IMR-90 (cell line): ENCODE measurements around the gene PRR16. TPM values are rescaled to one million over a fixed set of nuclear protein-coding genes. Genes with fewer than 3 reads are reported as not detected.

ENCODE experiments used
- ATAC-seq: fragments of 200-7000 bp; cut with Tn5 transposase; 2 replicates; pipeline ENCODE4 v1.9.1; 2020; ENCODE audit warnings: low read depth, mild to moderate bottlenecking, moderate library complexity
- BruUV-seq: library from RNA; stranded (reverse); fragments of 400-500 nt; replicated peaks from 2 replicates; lab custom pipeline; 2021; lab: Mats Ljungman, UMichigan
- CTCF ChIA-PET: fragments of 300-600 bp; formaldehyde crosslinking; extraction: SDS; loops from one replicate; lab custom pipeline; 2021; ENCODE audit warnings: antibody characterized with exemption; lab: Yijun Ruan, JAX
- POLR2A ChIA-PET: fragments of 300-600 bp; sonication (Branson Sonifier 250); formaldehyde crosslinking; loops from one replicate; lab custom pipeline; 2022; ENCODE audit warnings: antibody characterized with exemption; ENCODE audit not compliant: unreplicated experiment; lab: Charles Lee
- DNase-seq: peaks from one replicate; pipeline ENCODE4 v3.0.0; 2013
- H2AFZ ChIP-seq: replicated peaks from 2 replicates; pipeline ENCODE3; 2013; ENCODE audit warnings: low read length, mild to moderate bottlenecking; ENCODE audit not compliant: poor library complexity
- H2AK5ac ChIP-seq: 2 replicates; pipeline ENCODE4 v1.6.1; 2013; ENCODE audit warnings: low read depth, low read length, inconsistent platforms
- H2AK9ac ChIP-seq: replicated peaks from 2 replicates; pipeline ENCODE3; 2013; ENCODE audit warnings: mild to moderate bottlenecking, low read depth, low read length, moderate library complexity; ENCODE audit not compliant: poor library complexity
- H2BK120ac ChIP-seq: 2 replicates; pipeline ENCODE4 v1.6.1; 2013; ENCODE audit warnings: low read depth, low read length, inconsistent platforms
- H2BK15ac ChIP-seq: 3 replicates; pipeline ENCODE4 v1.6.1; 2013; ENCODE audit warnings: low read depth, low read length, inconsistent platforms
- H2BK20ac ChIP-seq: 2 replicates; pipeline ENCODE4 v1.6.1; 2013; ENCODE audit warnings: low read depth, mild to moderate bottlenecking, inconsistent platforms, low read length, moderate library complexity
- H2BK5ac ChIP-seq: 2 replicates; pipeline ENCODE4 v1.6.1; 2013; ENCODE audit warnings: mild to moderate bottlenecking, low read depth, low read length, inconsistent platforms; ENCODE audit not compliant: poor library complexity, severe bottlenecking
- H3K14ac ChIP-seq: replicated peaks from 2 replicates; pipeline ENCODE4 v1.6.1; 2013; ENCODE audit warnings: low read depth, low read length, inconsistent platforms
- H3K18ac ChIP-seq: 2 replicates; pipeline ENCODE4 v1.6.1; 2013; ENCODE audit warnings: low read depth, low read length, control low read depth
- H3K23ac ChIP-seq: 2 replicates; pipeline ENCODE4 v1.6.1; 2013; ENCODE audit warnings: low read depth, low read length, inconsistent platforms
- H3K27ac ChIP-seq: 2 replicates; pipeline ENCODE4 v1.5.1; 2013; ENCODE audit warnings: mild to moderate bottlenecking, control low read depth, low read length; ENCODE audit not compliant: insufficient read depth
- H3K27me3 ChIP-seq: 2 replicates; pipeline ENCODE4 v1.6.1; 2013; ENCODE audit warnings: low read length; ENCODE audit not compliant: control insufficient read depth, insufficient read depth
- H3K36me3 ChIP-seq: 2 replicates; pipeline ENCODE4 v1.6.1; 2013; ENCODE audit warnings: low read length, mixed read lengths; ENCODE audit not compliant: control insufficient read depth, insufficient read depth
- H3K4ac ChIP-seq: 2 replicates; pipeline ENCODE4 v1.6.1; 2013; ENCODE audit warnings: low read depth, low read length, inconsistent platforms
- H3K4me1 ChIP-seq: 2 replicates; pipeline ENCODE4 v1.6.1; 2013; ENCODE audit warnings: low read length, mixed read lengths; ENCODE audit not compliant: control insufficient read depth, insufficient read depth
- H3K4me2 ChIP-seq: 2 replicates; pipeline ENCODE4 v1.6.1; 2013; ENCODE audit warnings: low read depth, mild to moderate bottlenecking, control low read depth, low read length, moderate library complexity
- H3K4me3 ChIP-seq: 2 replicates; pipeline ENCODE4 v1.5.1; 2013; ENCODE audit warnings: low read depth, mild to moderate bottlenecking, control low read depth, low read length, moderate library complexity; ENCODE audit not compliant: insufficient read depth
- H3K56ac ChIP-seq: 2 replicates; pipeline ENCODE4 v1.6.1; 2013; ENCODE audit warnings: low read length, inconsistent platforms; ENCODE audit not compliant: insufficient read depth; ENCODE audit errors: extremely low read depth
- H3K79me1 ChIP-seq, 2 experiments: 2 replicates each; pipeline ENCODE4 v1.6.1; 2013; ENCODE audit warnings: low read length in 2 of 2, inconsistent platforms in 1 of 2, low read depth in 1 of 2
- H3K9ac ChIP-seq: 2 replicates; pipeline ENCODE4 v1.6.1; 2013; ENCODE audit warnings: low read depth, low read length, control low read depth
- H3K9me1 ChIP-seq: 2 replicates; pipeline ENCODE4 v1.6.1; 2013; ENCODE audit warnings: low read length, inconsistent platforms; ENCODE audit not compliant: insufficient read depth
- H3K9me3 ChIP-seq: 2 replicates; pipeline ENCODE4 v1.6.1; 2013; ENCODE audit warnings: low read length; ENCODE audit not compliant: control insufficient read depth, insufficient read depth
- H4K20me1 ChIP-seq: 2 replicates; pipeline ENCODE4 v1.6.1; 2013; ENCODE audit warnings: low read length, inconsistent platforms; ENCODE audit not compliant: insufficient read depth
- H4K5ac ChIP-seq: 2 replicates; pipeline ENCODE4 v1.6.1; 2013; ENCODE audit warnings: mild to moderate bottlenecking, low read depth, low read length, control low read depth
- H4K8ac ChIP-seq, 2 experiments: 2 replicates each; pipeline ENCODE4 v1.6.1; 2013; ENCODE audit warnings: low read depth in 2 of 2, low read length in 2 of 2, control low read depth in 1 of 2, inconsistent platforms in 1 of 2
- H4K91ac ChIP-seq: 2 replicates; pipeline ENCODE4 v1.6.1; 2013; ENCODE audit warnings: low read depth, low read length, inconsistent platforms; ENCODE audit not compliant: insufficient read depth
- CHD1 ChIP-seq: IDR thresholded peaks from 2 replicates; pipeline ENCODE4 v1.6.1; 2012; ENCODE audit warnings: low read depth, low read length, improper control_type of control experiment
- dilution Hi-C: fragments of 300-500 bp; cut with HindIII; formaldehyde crosslinking; loops from one replicate; pipeline ENCODE4 v1.14.3; 2018; ENCODE audit warnings: low sequenced_read_pairs; ENCODE audit not compliant: unreplicated experiment
- in situ Hi-C: fragments of 300-500 bp; cut with MboI; formaldehyde crosslinking; loops from 3 replicates; pipeline ENCODE4 v1.14.3; 2019; ENCODE audit warnings: low sequenced_read_pairs, inconsistent platforms, mixed read lengths
- intact Hi-C: fragments of 100-400 bp; cut with micrococcal nuclease; formaldehyde crosslinking; loops from 2 replicates; pipeline ENCODE4 v1.10.0; 2022
- polyA plus RNA-seq, 3 experiments: library from polyadenylated mRNA; depleted of rRNA; stranded (reverse); fragments of >200 nt; gene quantifications; 2 replicates each; pipeline ENCODE4 v1.2.3, GENCODE V29; 2012; ENCODE audit warnings: low replicate concordance in 1 of 3
- total RNA-seq: library from RNA; depleted of rRNA; stranded (reverse); fragments of >200 nt; gene quantifications from 2 replicates; pipeline ENCODE4 v1.2.3, GENCODE V29; 2012
- TF ChIP-seq, protein P1 (sequence below): fragments of 150-350 bp; IDR thresholded peaks from 2 replicates; pipeline ENCODE4 v1.6.1; 2016; ENCODE audit warnings: low read depth, mild to moderate bottlenecking, low read length, moderate library complexity, borderline replicate concordance

The PRR16 gene
- total and polyA plus RNA-seq, 2 of the 4 experiments (the other 2 are of a cell fraction): 9.9 to 45.2 TPM

GRCh38 chr5:120432861-120433260, 31.2 kb upstream of the PRR16 start:
- POLR2A ChIA-PET: no interaction called here
- no peak overlapping the region for H2BK120ac ChIP-seq
- ATAC-seq (no peak), DNase-seq (no peak)
- no peaks in the 10 kb centered on the region for H3K27me3 ChIP-seq
- H4K5ac ChIP-seq: no peak overlapping the region
- TF ChIP-seq, protein P1, sequence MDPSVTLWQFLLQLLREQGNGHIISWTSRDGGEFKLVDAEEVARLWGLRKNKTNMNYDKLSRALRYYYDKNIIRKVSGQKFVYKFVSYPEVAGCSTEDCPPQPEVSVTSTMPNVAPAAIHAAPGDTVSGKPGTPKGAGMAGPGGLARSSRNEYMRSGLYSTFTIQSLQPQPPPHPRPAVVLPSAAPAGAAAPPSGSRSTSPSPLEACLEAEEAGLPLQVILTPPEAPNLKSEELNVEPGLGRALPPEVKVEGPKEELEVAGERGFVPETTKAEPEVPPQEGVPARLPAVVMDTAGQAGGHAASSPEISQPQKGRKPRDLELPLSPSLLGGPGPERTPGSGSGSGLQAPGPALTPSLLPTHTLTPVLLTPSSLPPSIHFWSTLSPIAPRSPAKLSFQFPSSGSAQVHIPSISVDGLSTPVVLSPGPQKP: no peak
- TF ChIP-seq CHD1: no peak
- H3K4me2 ChIP-seq: no peak overlapping the region
- no peak overlapping the region for H3K27ac ChIP-seq
- H4K8ac ChIP-seq: no peak overlapping the region
- no peak overlapping the region for H3K4ac ChIP-seq
- no peaks in the 10 kb centered on the region for H4K20me1 ChIP-seq
- H2BK20ac ChIP-seq: no peak overlapping the region
- H2AK5ac ChIP-seq: no peak overlapping the region
- no TSS peak for BruUV-seq
- in situ Hi-C loops (no loop called here), dilution Hi-C loops (no loop called here), intact Hi-C loops (no loop called here)
- H3K4me3 ChIP-seq: no peak overlapping the region
- no peak overlapping the region for H3K56ac ChIP-seq
- H3K18ac ChIP-seq: no peak overlapping the region
- CTCF ChIA-PET: no interaction called here
- no peak overlapping the region for H3K9ac ChIP-seq
- H2AK9ac ChIP-seq: no peak overlapping the region
- H2AFZ ChIP-seq: no peak overlapping the region
- no peak overlapping the region for H2BK15ac ChIP-seq
- H3K36me3 ChIP-seq: no peaks in the 10 kb centered on the region
- no peaks in the 10 kb centered on the region; the same call in 1 of the 2 replicates for H3K9me1 ChIP-seq
- no peak overlapping the region for H3K23ac ChIP-seq
- H3K9me3 ChIP-seq: peaks cover 4% of the 10 kb centered on the region; the same call in 1 of the 2 replicates
- no peak overlapping the region for H2BK5ac ChIP-seq
- H3K14ac ChIP-seq: no peak overlapping the region
- no peaks in the 10 kb centered on the region for H3K79me1 ChIP-seq
- H4K91ac ChIP-seq: no peak overlapping the region
- no peaks in the 10 kb centered on the region for H3K4me1 ChIP-seq
